ENCODE measurements around the gene CBLB.

CBLB gene

GRCh38 chr3:105719791-105720190 is 149.0 kb downstream of the CBLB start:
- TF ChIP-seq CTCF (IDR thresholded peaks at IDR 0.05; ENCODE audit: insufficient read depth, low read length, poor library complexity, severe bottlenecking) = no peak
- Histone ChIP-seq H3K4me3 (replicated peaks; ENCODE audit: low read depth, low read length) (no peak overlapping the region), H3K36me3 (ENCODE audit: control insufficient read depth, insufficient read depth, low read length) (peaks cover 2% of the 10 kb centered on the region), H3K27me3 (replicated peaks; ENCODE audit: control insufficient read depth, insufficient read depth, low read length) (no peaks in the 10 kb centered on the region)
- no peak for DNase-seq (ENCODE audit: extremely low read depth, insufficient read length)

GRCh38 chr3:105715372-105715771 is 153.4 kb downstream of the CBLB start:
- H3K4me3 ChIP-seq (replicated peaks; ENCODE audit: low read depth, low read length) = no peak overlapping the region
- DNase-seq (ENCODE audit: extremely low read depth, insufficient read length) = no peak
- H3K36me3 ChIP-seq (ENCODE audit: control insufficient read depth, insufficient read depth, low read length) = peaks cover 2% of the 10 kb centered on the region
- no peak for TF ChIP-seq CTCF (IDR thresholded peaks at IDR 0.05; ENCODE audit: insufficient read depth, low read length, poor library complexity, severe bottlenecking)
- no peaks in the 10 kb centered on the region for H3K27me3 ChIP-seq (replicated peaks; ENCODE audit: control insufficient read depth, insufficient read depth, low read length)

GRCh38 chr3:105714453-105714852 is 154.4 kb downstream of the CBLB start:
- H3K27me3 ChIP-seq (replicated peaks; ENCODE audit: control insufficient read depth, insufficient read depth, low read length) = no peaks in the 10 kb centered on the region
- DNase-seq (ENCODE audit: extremely low read depth, insufficient read length) = no peak
- peaks cover 2% of the 10 kb centered on the region for H3K36me3 ChIP-seq (ENCODE audit: control insufficient read depth, insufficient read depth, low read length)
- no peak overlapping the region for H3K4me3 ChIP-seq (replicated peaks; ENCODE audit: low read depth, low read length)
- TF ChIP-seq CTCF (IDR thresholded peaks at IDR 0.05; ENCODE audit: insufficient read depth, low read length, poor library complexity, severe bottlenecking) = no peak

GRCh38 chr3:105708980-105709379 is 159.8 kb downstream of the CBLB start:
- no peaks in the 10 kb centered on the region for H3K27me3 ChIP-seq (replicated peaks; ENCODE audit: control insufficient read depth, insufficient read depth, low read length)
- H3K4me3 ChIP-seq (replicated peaks; ENCODE audit: low read depth, low read length) = no peak overlapping the region
- DNase-seq (ENCODE audit: extremely low read depth, insufficient read length) = no peak
- no peak for TF ChIP-seq CTCF (IDR thresholded peaks at IDR 0.05; ENCODE audit: insufficient read depth, low read length, poor library complexity, severe bottlenecking)
- H3K36me3 ChIP-seq (ENCODE audit: control insufficient read depth, insufficient read depth, low read length) = no peaks in the 10 kb centered on the region; the same call in none of the 2 replicates

- Histone ChIP-seq H3K4me3 (replicated peaks; ENCODE audit: low read depth, low read length) (no peak overlapping the region), H3K27me3 (replicated peaks; ENCODE audit: control insufficient read depth, insufficient read depth, low read length) (no peaks in the 10 kb centered on the region), H3K36me3 (ENCODE audit: control insufficient read depth, insufficient read depth, low read length) (peaks cover 2% of the 10 kb centered on the region)
- no peak for DNase-seq (ENCODE audit: extremely low read depth, insufficient read length)
- no peak for TF ChIP-seq CTCF (IDR thresholded peaks at IDR 0.05; ENCODE audit: insufficient read depth, low read length, poor library complexity, severe bottlenecking)
Measured at GRCh38 chr3:105707009-105707408, 161.8 kb downstream of the CBLB start.

GRCh38 chr3:105704726-105705410 is 163.9 kb downstream of the CBLB start:
- no peak for TF ChIP-seq CTCF (IDR thresholded peaks at IDR 0.05; ENCODE audit: insufficient read depth, low read length, poor library complexity, severe bottlenecking)
- no peak overlapping the region for H3K4me3 ChIP-seq (replicated peaks; ENCODE audit: low read depth, low read length)
- H3K27me3 ChIP-seq (replicated peaks; ENCODE audit: control insufficient read depth, insufficient read depth, low read length) = no peaks in the 10 kb centered on the region
- DNase-seq (ENCODE audit: extremely low read depth, insufficient read length) = no peak
- H3K36me3 ChIP-seq (ENCODE audit: control insufficient read depth, insufficient read depth, low read length) = peaks cover 4% of the 10 kb centered on the region

All from GM06990 (cell line).